Nephron (organoid): ENCODE data around the gene KIAA0930.

Source experiments
- H3K27ac Mint-ChIP-seq, 3 experiments: 2 replicates each; pipeline ENCODE4 v1.8.0; 2020; ENCODE audit warnings: mixed read lengths in 3 of 3, mild to moderate bottlenecking in 2 of 3, moderate library complexity in 1 of 3
- H3K27me3 Mint-ChIP-seq: 2 replicates; pipeline ENCODE4 v1.8.0; 2021; ENCODE audit warnings: low read depth, mild to moderate bottlenecking, moderate library complexity, mixed read lengths
- H3K36me3 Mint-ChIP-seq: 2 replicates; pipeline ENCODE4 v1.8.0; 2020; ENCODE audit warnings: low read depth, mixed read lengths
- H3K4me1 Mint-ChIP-seq: 2 replicates; pipeline ENCODE4 v1.8.0; 2020; ENCODE audit warnings: mixed read lengths
- H3K4me3 Mint-ChIP-seq, 3 experiments: 2 replicates each; pipeline ENCODE4 v1.8.0; 2020; ENCODE audit warnings: mild to moderate bottlenecking in 3 of 3, mixed read lengths in 3 of 3, moderate library complexity in 2 of 3
- H3K9me3 Mint-ChIP-seq: 2 replicates; pipeline ENCODE4 v1.8.0; 2020; ENCODE audit warnings: mixed read lengths
- TF ChIP-seq, protein P1 (sequence below), 3 experiments: fragments of 200-600 bp; sonication (generic); IDR thresholded peaks; one replicate each; pipeline ENCODE4 v1.5.0; 2021; ENCODE audit warnings: antibody characterized with exemption in 3 of 3; ENCODE audit not compliant: unreplicated experiment in 3 of 3

Gene KIAA0930

DNA sequence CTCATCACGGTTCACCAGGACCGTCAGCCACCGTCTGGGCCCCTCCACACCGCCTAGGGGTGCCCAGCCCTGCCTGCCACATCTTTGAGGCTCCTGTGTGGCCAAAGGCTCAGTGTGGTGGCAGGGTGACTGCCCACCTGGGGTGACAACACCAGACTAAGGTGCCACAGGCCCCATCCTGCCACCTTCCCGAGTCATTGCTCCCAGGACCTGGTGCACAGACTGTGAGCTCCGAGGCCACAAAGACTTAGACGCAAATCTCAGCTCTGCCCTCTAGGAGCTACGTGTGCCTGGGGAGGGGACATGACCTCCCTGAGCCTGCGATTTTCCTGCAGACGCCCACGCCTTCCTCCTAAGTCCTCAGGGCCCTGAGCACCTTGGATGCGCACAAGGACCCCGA is 36.5 kb downstream of the KIAA0930 start:
- peak overlapping the region in 2 of 3 experiments; percentile 54 to 59 for H3K27ac Mint-ChIP-seq
- peaks cover 30% of the 10 kb centered on the region for H3K4me1 Mint-ChIP-seq
- TF ChIP-seq, protein P1, sequence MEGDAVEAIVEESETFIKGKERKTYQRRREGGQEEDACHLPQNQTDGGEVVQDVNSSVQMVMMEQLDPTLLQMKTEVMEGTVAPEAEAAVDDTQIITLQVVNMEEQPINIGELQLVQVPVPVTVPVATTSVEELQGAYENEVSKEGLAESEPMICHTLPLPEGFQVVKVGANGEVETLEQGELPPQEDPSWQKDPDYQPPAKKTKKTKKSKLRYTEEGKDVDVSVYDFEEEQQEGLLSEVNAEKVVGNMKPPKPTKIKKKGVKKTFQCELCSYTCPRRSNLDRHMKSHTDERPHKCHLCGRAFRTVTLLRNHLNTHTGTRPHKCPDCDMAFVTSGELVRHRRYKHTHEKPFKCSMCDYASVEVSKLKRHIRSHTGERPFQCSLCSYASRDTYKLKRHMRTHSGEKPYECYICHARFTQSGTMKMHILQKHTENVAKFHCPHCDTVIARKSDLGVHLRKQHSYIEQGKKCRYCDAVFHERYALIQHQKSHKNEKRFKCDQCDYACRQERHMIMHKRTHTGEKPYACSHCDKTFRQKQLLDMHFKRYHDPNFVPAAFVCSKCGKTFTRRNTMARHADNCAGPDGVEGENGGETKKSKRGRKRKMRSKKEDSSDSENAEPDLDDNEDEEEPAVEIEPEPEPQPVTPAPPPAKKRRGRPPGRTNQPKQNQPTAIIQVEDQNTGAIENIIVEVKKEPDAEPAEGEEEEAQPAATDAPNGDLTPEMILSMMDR (IDR thresholded peaks at IDR 0.05; ENCODE audit: unreplicated experiment in 3 of 3) = no peak
- H3K36me3 Mint-ChIP-seq = peaks cover 21% of the 10 kb centered on the region
- H3K27me3 Mint-ChIP-seq = peaks cover 7% of the 10 kb centered on the region
- H3K9me3 Mint-ChIP-seq = no peaks in the 10 kb centered on the region
- no peak overlapping the region for H3K4me3 Mint-ChIP-seq

GRCh38 chr22:45203150-45203951 is 37.3 kb downstream of the KIAA0930 start:
- peaks cover 27% of the 10 kb centered on the region for H3K4me1 Mint-ChIP-seq

GRCh38 chr22:45202333-45203149 is 38.2 kb downstream of the KIAA0930 start:
- TF ChIP-seq, protein P1 (IDR thresholded peaks at IDR 0.05; ENCODE audit: unreplicated experiment in 3 of 3) = no peak
- Mint-ChIP-seq H3K36me3 (peaks cover 28% of the 10 kb centered on the region), H3K9me3 (no peaks in the 10 kb centered on the region), H3K27ac (no peak overlapping the region), H3K27me3 (peaks cover 4% of the 10 kb centered on the region), H3K4me3 (no peak overlapping the region), H3K4me1 (peaks cover 31% of the 10 kb centered on the region)

More at GRCh38 chr22:45203150-45203951, 37.3 kb downstream of the KIAA0930 start:
- TF ChIP-seq, protein P1 (IDR thresholded peaks at IDR 0.05; ENCODE audit: unreplicated experiment in 3 of 3) = no peak
- H3K27me3 Mint-ChIP-seq = peaks cover 4% of the 10 kb centered on the region
- H3K36me3 Mint-ChIP-seq = peaks cover 21% of the 10 kb centered on the region
- no peaks in the 10 kb centered on the region for H3K9me3 Mint-ChIP-seq
- H3K4me3 Mint-ChIP-seq = no peak overlapping the region
- no peak overlapping the region for H3K27ac Mint-ChIP-seq

DNA sequence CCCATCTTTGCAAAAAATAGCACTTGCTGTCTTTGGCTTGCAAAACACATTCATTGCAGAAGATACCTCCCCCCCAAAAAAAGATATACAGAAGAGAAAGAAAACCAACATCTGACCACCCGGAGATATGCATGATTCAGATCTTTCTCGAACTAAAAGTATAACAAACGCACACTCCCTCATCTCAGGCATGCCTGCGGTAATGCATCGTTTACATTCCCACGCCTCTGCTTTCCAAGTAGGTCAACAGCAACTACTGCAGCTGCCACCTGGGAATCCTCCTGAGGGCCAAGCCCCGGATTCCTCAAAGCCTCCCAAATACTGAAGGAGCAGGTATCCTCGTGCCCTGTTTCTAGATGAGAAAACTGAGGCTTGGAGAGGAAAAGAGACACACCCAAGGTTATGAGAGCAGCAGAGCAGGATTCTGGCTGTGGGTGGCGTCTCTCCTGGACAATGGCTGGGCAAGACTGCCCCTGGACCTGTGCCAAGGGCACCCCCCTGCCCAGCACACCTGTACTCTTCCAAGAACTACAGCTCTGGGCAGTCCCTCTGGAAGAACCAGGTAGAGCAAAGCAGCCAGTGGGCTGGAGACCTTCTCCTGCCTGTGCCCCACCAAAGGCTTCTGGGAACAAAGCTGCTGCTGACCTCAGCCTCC is 38.9 kb downstream of the KIAA0930 start:
- H3K4me3 Mint-ChIP-seq = no peak overlapping the region
- peaks cover 32% of the 10 kb centered on the region for H3K4me1 Mint-ChIP-seq
- peaks cover 29% of the 10 kb centered on the region for H3K36me3 Mint-ChIP-seq
- H3K27ac Mint-ChIP-seq = peak overlapping the region; percentile 10 to 71 (median 34)
- peaks cover 4% of the 10 kb centered on the region for H3K27me3 Mint-ChIP-seq
- no peaks in the 10 kb centered on the region for H3K9me3 Mint-ChIP-seq
- TF ChIP-seq, protein P1 (IDR thresholded peaks at IDR 0.05; ENCODE audit: unreplicated experiment in 3 of 3) = no peak

DNA sequence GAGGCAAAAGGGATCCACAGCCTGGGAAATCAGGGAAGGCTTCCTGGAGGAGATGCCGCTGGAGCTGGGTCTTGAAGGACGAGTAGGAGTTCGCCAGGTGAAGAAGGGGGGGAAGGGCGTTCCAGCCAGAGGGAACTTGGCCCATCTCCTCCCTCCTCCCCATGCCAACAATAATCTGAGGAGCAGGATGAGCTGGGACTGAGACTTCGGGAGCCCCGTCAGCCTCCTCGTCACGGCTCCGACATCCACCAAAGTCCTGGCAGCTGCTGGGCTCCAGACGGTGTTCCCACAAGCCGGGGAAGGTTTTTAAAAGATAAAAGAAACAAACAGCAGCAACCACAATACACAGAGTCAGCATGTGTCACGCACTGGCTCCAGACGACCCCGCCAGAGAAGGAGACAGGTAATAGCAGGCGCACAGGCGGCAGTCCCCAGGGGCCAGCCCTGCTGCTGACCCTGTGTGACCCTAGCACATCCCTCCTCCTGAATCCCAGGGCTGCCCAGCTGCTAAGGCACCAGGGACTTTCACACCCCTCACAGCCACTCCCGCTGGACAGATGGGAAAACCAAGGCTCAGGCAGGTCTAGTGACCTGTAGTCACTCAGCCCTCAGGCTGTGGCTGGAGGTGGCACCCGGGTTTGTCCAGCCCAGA is 39.7 kb downstream of the KIAA0930 start:
- peaks cover 4% of the 10 kb centered on the region for H3K27me3 Mint-ChIP-seq
- peak overlapping the region; percentile 34 to 71 (median 52) for H3K27ac Mint-ChIP-seq
- peaks cover 32% of the 10 kb centered on the region for H3K4me1 Mint-ChIP-seq
- TF ChIP-seq, protein P1 (IDR thresholded peaks at IDR 0.05; ENCODE audit: unreplicated experiment in 3 of 3) = no peak
- no peak overlapping the region for H3K4me3 Mint-ChIP-seq
- H3K9me3 Mint-ChIP-seq = no peaks in the 10 kb centered on the region
- H3K36me3 Mint-ChIP-seq = peaks cover 25% of the 10 kb centered on the region
